IPS-18a (cell line): ENCODE results near the gene CIITA.

ENCODE experiments used
- H3K27ac ChIP-seq: one replicate; pipeline ENCODE4 v1.5.1; 2013; ENCODE audit warnings: low read length
- H3K27me3 ChIP-seq: one replicate; pipeline ENCODE4 v1.6.1; 2013; ENCODE audit warnings: mild to moderate bottlenecking, low read length; ENCODE audit not compliant: control insufficient read depth, insufficient read depth
- H3K36me3 ChIP-seq: one replicate; pipeline ENCODE4 v1.6.1; 2013; ENCODE audit warnings: low read depth, low read length; ENCODE audit not compliant: control insufficient read depth
- H3K4me1 ChIP-seq: one replicate; pipeline ENCODE4 v1.6.1; 2013; ENCODE audit warnings: low read depth, low read length; ENCODE audit not compliant: control insufficient read depth
- H3K4me3 ChIP-seq: one replicate; pipeline ENCODE4 v1.5.1; 2013; ENCODE audit warnings: low read length
- H3K9ac ChIP-seq: one replicate; pipeline ENCODE4 v1.6.1; 2013; ENCODE audit warnings: mild to moderate bottlenecking, low read length, moderate library complexity
- H3K9me3 ChIP-seq: one replicate; pipeline ENCODE4 v1.6.1; 2013; ENCODE audit warnings: low read depth, low read length; ENCODE audit not compliant: control insufficient read depth

The CIITA gene

GRCh38 chr16:10835281-10835931 is 41.6 kb upstream of the CIITA start:
- no peaks in the 10 kb centered on the region for H3K27me3 ChIP-seq
- H3K4me3 ChIP-seq: no peak overlapping the region
- peaks cover 4% of the 10 kb centered on the region for H3K4me1 ChIP-seq
- H3K36me3 ChIP-seq: no peaks in the 10 kb centered on the region
- H3K9ac ChIP-seq: no peak overlapping the region
- no peaks in the 10 kb centered on the region for H3K9me3 ChIP-seq
- no peak overlapping the region for H3K27ac ChIP-seq

- Histone ChIP-seq H3K27me3 (no peaks in the 10 kb centered on the region), H3K4me3 (no peak overlapping the region), H3K9ac (no peak overlapping the region), H3K4me1 (peaks cover 4% of the 10 kb centered on the region), H3K27ac (no peak overlapping the region), H3K36me3 (no peaks in the 10 kb centered on the region), H3K9me3 (no peaks in the 10 kb centered on the region)
Measured at GRCh38 chr16:10836174-10836853, 40.7 kb upstream of the CIITA start.

DNA sequence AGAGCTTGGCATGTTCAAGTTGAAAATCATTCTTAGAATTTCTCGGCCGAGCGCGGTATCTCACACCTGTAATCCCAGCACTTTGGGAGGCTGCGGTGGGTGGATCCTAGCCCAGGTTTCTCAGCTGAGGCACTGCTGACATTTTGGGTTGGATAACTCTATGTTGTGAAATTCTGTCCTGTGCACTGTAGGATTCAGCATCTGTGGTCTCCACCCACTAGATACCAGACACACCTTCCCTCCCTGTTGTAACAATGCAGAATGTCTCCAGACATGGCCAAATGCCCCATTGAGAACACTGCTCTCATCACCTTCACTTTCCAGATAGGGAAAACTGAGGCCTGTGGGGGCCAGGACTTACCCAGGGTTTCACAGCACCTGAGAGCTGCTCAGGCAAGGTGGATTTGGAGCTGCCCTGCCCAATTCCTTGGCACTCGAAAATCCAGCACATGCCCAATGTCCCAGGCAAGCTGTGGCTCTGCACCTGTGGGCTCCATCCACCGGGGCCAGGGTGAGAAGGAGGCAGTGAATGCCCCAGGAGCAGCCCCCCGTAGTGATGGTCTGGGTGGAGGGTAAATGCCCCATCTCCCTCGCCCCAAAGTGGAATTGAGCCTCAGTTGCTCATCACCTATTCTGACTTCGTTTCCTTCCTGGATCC is 38.3 kb upstream of the CIITA start:
- H3K27ac ChIP-seq: no peak overlapping the region
- no peaks in the 10 kb centered on the region for H3K36me3 ChIP-seq
- H3K4me3 ChIP-seq: no peak overlapping the region
- H3K27me3 ChIP-seq: no peaks in the 10 kb centered on the region
- no peak overlapping the region for H3K9ac ChIP-seq
- no peaks in the 10 kb centered on the region for H3K9me3 ChIP-seq
- peaks cover 4% of the 10 kb centered on the region for H3K4me1 ChIP-seq

GRCh38 chr16:10839279-10839666 is 37.7 kb upstream of the CIITA start:
- Histone ChIP-seq H3K4me3 (no peak overlapping the region), H3K4me1 (peaks cover 4% of the 10 kb centered on the region), H3K9ac (no peak overlapping the region), H3K9me3 (no peaks in the 10 kb centered on the region), H3K27me3 (no peaks in the 10 kb centered on the region), H3K27ac (no peak overlapping the region), H3K36me3 (no peaks in the 10 kb centered on the region)

DNA sequence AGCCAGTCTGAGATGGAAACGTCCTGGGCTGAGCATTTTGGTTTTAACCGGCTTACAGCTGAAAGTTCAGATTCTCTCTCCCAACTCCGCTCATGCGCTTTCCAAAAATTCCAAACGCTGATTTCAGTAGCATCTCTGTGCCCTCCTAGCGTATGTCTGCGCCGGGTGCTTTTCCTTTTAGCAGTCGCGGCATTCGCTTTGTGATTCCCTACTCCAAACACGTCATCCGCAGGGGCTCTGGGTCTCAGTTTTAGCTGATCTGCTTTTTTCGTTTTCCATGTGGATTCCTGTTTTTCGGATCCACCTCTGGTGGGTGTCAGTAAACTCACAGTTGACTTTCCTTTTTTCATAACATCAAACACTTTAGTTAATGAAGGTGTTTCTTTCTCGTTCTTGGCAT is 36.3 kb upstream of the CIITA start:
- no peaks in the 10 kb centered on the region for H3K9me3 ChIP-seq
- H3K27ac ChIP-seq: no peak overlapping the region
- H3K4me3 ChIP-seq: no peak overlapping the region
- peaks cover 4% of the 10 kb centered on the region for H3K4me1 ChIP-seq
- H3K27me3 ChIP-seq: no peaks in the 10 kb centered on the region
- H3K9ac ChIP-seq: no peak overlapping the region
- no peaks in the 10 kb centered on the region for H3K36me3 ChIP-seq

DNA sequence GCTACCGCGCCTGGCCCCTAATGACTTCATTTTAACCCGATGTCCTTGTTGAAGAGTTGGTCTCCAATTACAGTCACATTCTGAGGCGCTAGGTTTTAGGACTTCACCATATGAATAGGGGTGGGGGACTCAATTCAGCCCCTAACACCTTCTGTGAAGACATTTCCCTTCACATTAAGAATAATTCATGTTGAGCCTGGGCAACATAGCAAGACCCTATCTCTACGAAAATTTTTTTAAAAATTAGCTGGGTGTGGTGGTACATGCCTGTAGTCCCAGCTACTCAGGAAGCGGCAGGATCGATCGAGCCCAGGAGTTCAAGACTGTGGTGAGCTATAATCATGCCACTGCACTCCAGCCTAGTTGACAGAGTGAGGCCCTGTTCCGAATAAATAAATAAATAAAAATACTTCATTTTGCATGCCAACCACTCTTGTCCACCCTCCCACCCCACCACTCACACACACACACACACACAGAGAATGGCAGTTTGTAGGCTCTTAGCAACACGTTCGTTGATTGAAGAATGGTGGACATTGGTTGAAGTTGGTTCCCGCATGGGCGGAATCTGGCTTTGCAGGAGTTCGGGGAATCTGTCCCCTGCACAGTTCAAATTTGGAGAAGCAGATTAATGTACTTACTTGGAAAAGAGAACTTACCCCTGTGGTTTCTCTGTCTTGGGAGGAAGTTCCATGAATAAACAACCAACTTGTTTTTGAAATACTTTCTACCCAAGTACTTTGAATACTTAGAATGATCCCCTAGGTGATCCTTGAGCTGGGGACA is 30.6 kb upstream of the CIITA start:
- no peak overlapping the region for H3K27ac ChIP-seq
- no peak overlapping the region for H3K9ac ChIP-seq
- no peaks in the 10 kb centered on the region for H3K4me1 ChIP-seq
- H3K27me3 ChIP-seq: no peaks in the 10 kb centered on the region
- H3K36me3 ChIP-seq: no peaks in the 10 kb centered on the region
- no peak overlapping the region for H3K4me3 ChIP-seq
- no peaks in the 10 kb centered on the region for H3K9me3 ChIP-seq

DNA sequence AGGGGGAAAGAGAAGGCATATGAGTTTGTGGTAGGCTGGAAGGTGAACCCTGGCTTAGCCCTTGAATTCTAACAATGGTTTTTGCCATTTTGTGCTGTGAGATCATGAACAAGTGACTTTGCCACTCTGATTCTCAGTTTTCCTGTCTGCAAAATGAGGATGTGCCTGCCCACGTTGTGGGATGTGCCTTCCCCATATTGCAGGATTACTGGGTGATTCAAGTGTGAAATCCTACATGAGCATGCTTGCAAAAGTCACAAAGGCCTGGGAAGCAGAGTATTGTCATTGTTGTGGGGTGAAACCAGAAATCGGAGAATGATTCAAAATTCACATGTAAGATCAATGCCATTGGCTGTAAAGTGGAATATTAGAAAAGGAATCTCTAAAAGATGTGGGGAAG is 29.8 kb upstream of the CIITA start:
- Histone ChIP-seq H3K4me3 (no peak overlapping the region), H3K9me3 (no peaks in the 10 kb centered on the region), H3K27ac (no peak overlapping the region), H3K9ac (no peak overlapping the region), H3K36me3 (no peaks in the 10 kb centered on the region), H3K27me3 (no peaks in the 10 kb centered on the region), H3K4me1 (no peaks in the 10 kb centered on the region)

- Histone ChIP-seq H3K36me3 (no peaks in the 10 kb centered on the region), H3K9me3 (no peaks in the 10 kb centered on the region), H3K9ac (no peak overlapping the region), H3K27ac (no peak overlapping the region), H3K27me3 (no peaks in the 10 kb centered on the region), H3K4me3 (no peak overlapping the region), H3K4me1 (no peaks in the 10 kb centered on the region)
Measured at GRCh38 chr16:10849736-10850477, 27.1 kb upstream of the CIITA start.

DNA sequence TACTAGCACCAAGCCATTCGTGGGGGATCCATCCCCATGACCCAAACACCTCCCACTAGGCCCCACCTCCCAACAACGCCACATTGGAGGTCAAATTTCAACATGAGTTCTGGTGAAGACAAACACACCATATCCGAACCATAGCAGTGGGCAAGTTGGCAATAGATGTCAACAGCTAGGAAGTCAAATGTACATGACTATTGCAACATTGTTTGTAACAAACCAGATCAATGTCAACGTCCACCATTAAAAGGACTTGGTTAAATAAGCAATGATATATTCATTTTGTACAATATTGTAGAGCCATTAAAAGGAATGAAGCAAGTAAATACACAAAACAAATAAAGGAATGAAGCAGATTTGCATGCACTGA is 26.5 kb upstream of the CIITA start:
- Histone ChIP-seq H3K4me1 (no peaks in the 10 kb centered on the region), H3K9ac (no peak overlapping the region), H3K27ac (no peak overlapping the region), H3K27me3 (no peaks in the 10 kb centered on the region), H3K36me3 (no peaks in the 10 kb centered on the region), H3K4me3 (no peak overlapping the region), H3K9me3 (no peaks in the 10 kb centered on the region)

DNA sequence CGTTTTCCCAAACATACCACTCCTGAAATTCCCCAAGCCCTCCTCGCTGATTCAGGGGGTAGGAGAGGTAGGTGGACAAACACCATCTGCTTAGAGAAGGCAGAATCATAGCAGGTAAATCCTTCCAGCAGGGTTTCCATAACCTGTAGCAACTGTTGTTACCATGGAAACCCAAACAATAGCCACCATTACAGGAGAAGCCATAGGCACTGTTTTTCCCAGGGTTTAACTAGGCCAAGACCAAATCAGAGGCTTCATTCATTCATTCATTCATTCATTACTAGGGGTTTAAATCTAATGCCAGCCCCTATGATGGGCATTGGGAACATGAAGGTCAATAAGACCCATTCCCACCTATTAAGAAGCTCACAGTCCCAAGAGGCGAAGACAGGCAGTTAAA is 25.5 kb upstream of the CIITA start:
- no peaks in the 10 kb centered on the region for H3K4me1 ChIP-seq
- H3K9me3 ChIP-seq: no peaks in the 10 kb centered on the region
- no peak overlapping the region for H3K4me3 ChIP-seq
- no peaks in the 10 kb centered on the region for H3K36me3 ChIP-seq
- H3K9ac ChIP-seq: no peak overlapping the region
- no peaks in the 10 kb centered on the region for H3K27me3 ChIP-seq
- H3K27ac ChIP-seq: no peak overlapping the region

DNA sequence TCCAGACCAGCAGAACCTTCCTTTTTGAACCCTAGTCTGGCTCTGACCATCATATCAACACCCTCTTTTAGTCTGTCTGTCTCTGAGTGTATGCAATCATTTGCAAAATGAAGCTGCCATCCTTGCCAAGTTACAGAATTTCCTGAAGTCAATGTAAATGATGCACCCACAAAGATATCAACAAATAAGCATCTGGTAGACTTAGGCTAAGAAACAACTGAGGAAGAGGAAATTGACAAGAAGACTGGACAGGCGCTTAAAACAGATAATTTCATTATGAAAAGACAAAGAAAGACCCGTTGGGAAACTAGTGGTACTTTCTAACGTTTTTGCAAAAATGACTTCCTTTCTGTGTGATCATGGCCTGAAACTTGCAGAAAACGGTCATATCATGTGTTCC is 24.7 kb upstream of the CIITA start:
- H3K9me3 ChIP-seq: no peaks in the 10 kb centered on the region
- H3K27me3 ChIP-seq: no peaks in the 10 kb centered on the region
- no peak overlapping the region for H3K27ac ChIP-seq
- no peak overlapping the region for H3K4me3 ChIP-seq
- no peaks in the 10 kb centered on the region for H3K36me3 ChIP-seq
- no peaks in the 10 kb centered on the region for H3K4me1 ChIP-seq
- H3K9ac ChIP-seq: no peak overlapping the region
